GM21619 (cell line): ENCODE data around the gene GSTT4.
"Not testable (repeated sequence)": the region's sequence is repeated elsewhere in the genome, so short reads cannot be mapped to it uniquely, and the experiment has no call there.

Source experiments
- ATAC-seq: cut with Tn5 transposase; IDR thresholded peaks from one replicate; pipeline ENCODE4 v1.9.1; 2021; ENCODE audit not compliant: unreplicated experiment

The GSTT4 gene

GRCh38 chr22:24025475-24025874 lies 20.2 kb upstream of the GSTT4 start:
- ATAC-seq: no peak

- ATAC-seq: no peak
Observed at GRCh38 chr22:24024354-24024753, 19.1 kb upstream of the GSTT4 start.

DNA sequence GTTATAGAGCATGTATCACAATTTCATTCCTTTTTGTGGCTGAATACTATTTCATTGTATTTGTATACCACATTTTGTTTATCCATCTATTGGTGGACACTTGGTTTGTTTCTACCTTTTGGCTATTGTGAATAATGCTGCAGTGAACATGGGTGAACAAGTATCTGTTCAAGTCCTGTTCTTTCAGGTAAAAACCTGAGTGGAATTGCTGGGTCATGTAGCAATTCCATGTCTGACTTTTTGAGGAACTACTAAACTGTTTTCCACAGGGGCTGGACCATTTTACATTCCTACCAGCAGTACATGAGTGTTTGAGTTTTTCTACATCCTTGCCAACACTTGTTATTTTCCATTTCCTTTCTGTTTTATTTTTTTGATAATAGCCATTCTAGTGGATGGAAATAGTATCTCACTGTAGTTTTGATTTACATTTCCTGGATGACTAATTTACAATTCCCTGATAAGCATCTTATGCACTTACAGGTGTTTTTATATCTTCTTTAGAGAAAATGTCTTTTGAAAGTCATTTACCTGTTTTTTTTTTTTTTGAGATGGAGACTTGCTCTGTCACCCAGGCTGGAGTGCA lies 18.0 kb upstream of the GSTT4 start:
- ATAC-seq: no peak

DNA sequence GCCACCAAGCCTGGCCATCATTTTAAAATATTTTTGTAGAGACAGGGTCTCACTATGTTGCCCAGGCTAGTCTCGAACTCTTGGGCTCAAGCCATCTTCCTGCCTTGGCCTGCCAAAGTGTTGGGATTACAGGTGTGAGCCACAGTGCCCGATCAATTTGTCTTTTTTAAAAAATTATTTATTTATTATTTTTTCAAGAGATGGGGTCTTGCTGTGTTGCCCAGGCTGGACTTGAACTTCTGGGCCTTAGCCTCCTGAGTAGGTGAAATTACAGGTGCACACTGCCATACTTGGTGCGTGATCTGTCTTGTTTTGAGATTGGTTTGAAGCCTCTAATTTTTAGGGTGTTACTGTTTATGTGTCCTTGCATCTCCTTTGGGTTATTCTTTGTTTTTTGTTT lies 16.1 kb upstream of the GSTT4 start:
- no peak for ATAC-seq

DNA sequence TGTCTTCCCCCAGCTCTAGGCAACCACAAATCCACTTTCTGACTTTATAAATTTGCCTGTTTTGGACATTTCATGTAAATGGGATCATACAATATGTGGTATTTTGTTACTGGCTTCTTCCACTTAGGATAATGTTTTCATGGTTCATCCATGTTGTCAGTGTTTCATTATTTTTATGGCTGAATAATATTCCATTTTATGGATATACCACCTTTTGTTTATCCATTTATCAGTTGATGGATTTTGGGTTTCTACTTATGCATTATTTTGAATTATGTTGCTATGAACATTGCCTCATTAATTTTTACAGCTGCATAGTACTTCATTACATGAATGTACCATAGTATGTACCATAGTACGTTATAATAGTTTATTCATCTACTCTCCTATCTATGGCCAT lies 10.9 kb upstream of the GSTT4 start:
- no peak for ATAC-seq

DNA sequence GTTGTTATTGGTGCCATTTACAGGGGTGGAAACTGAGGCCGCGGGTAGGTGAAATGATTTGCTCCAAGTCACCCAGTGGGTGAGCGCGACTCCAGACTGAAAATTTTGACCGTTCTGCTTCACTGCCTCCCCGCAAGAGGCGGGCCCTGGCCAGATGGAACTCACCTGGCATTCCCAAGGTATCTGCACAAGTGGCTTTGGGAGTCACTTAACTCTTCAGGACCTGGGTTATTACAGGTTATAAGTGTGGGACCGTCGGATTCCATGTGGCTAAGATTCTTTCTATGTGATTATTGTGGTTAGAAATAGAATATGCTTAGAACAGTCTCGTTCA lies 6.4 kb upstream of the GSTT4 start:
- ATAC-seq: peak; percentile 2

- no peak for ATAC-seq
Observed at GRCh38 chr22:24010018-24010391, 4.8 kb upstream of the GSTT4 start.

- no peak for ATAC-seq
Observed at GRCh38 chr22:24009227-24010017, 4.2 kb upstream of the GSTT4 start.

DNA sequence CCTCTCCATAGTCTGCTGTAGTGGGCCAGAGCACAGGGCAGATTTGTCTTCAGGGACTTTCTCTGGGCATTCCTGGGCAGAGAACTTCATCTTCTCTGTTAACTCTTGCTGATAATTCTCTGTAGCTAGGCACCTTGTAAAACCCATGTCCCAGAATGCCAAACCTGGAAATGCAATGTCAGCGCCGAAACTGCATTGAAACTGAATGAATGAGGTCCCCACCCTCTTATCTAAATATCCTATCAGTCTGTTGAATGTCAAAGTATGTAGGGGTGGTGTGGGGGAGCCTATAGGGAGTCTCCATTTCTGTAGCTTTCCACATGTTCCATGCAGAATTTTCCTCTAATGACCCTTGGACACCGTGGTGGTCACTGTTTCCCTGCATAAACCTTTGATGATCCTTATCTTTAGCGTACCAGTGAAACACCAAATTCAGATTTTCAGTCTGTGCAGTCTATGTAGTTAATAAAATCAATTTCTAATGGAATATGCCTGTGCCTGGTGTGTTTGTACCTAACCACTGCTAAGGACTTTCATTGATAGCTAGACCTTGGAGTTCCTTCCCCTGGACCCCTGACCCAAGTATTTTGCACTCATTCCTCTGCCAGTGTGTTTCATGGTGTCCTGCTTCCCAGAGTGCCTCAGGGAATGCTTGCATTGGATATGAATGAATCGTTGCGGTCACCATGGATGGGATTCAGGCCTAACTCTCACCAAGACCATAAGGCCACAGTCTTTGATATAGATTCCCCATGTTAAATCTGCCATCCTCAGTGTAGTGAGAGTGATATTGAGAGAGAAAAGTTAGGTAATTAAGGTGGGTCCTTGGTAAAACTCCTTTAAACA lies 3.4 kb upstream of the GSTT4 start:
- no peak for ATAC-seq

DNA sequence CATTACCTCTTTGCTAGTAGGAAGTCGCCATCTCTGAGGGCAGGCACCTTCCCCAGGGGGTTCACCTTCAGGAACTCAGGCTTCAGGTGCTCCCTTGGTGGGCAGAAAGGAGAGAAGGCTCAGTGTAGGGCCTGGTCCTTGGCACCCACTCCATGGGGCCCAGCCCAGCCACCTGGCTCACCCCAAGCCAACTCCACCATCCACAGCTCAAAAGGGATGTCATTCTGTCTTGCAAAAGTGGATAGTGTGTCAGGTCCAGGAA lies 2.7 kb upstream of the GSTT4 start:
- ATAC-seq: no peak

DNA sequence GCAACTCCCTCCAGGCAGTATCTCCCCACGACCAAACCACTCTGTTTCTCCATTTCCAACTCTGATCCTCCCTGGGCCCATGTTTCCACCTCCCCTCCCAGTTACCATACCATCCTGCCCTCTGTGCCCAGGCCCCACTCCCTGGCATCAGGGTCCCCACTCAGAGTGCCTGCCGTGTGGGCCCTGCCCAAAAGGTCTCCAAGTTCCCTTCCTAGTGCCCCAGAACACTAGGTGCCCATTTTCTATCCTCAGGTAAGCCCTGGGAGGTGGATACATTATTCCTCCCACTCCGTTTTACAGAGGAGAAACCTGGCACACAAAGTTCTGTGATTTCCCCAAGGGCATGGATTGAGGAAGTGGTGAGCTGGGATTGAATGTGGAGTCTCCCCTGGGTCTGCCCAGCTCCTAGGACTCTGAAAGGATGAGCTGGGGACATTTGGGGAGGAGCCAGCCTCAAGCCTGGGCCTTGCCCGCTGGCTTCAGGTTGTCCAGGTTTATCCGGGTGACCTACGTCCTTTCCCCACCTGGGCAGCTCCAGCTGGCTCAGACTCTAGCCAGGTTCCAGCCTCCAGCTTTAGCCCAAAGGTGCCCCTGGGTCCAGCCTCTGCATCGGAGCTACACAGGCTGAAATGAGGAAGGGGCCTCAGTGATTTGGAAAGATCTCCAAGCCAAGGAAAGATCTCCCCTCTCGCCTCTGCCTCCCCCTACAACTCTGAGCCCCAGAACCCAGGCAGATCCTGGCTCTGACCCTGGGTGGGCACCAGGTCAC lies 2.2 kb upstream of the GSTT4 start:
- no peak for ATAC-seq

DNA sequence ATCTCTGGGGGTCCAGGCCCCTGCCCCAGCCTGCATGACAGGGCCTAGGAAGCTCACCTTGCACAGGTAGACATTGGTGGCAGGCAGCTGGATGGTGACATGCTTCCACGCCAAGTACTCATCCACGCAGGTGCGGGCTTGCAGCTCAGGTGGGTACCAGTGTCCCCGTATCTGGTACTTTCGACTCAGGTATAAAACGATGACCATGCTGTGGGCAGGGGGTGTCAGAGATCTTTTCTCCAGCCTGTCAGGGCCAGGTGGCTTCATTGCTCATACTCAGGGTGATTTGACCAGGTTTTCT lies 1.6 kb upstream of the GSTT4 start:
- ATAC-seq: no peak

DNA sequence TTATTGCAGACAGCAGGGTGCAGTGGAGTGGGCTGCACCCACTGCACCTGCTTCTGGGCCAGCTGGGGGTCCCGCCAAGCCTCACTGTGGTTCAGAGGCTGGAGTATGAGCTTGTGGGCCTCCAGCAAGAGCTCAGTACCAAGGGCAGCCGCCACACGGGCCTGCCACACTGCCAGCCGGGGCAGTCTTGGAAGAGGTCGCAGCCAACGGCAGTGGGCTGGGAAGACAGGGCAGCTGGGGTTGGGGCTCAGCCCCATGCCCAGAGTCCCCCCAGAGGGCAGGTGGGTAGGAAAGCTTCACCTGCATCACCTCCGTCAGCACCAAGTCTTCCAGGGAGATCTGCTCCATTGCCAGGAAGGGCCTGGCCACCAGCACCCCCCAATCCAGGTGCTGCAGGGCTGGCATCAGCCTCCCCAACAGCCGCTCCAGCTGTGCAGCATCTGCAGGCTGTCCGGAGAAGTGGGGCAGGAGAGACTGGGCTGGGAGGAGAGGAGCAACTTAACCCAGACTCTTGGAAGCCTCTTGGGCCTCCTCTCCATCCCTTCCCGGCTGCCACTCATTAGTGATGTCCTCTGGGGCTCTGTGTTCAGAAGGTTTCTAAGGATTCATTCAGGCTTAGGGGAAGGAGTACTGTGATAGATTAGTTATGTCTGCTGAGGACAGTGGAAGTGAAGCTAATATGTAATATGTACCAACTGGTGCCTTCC lies 1.1 kb upstream of the GSTT4 start:
- no peak for ATAC-seq

GRCh38 chr22:24003887-24004286 lies 1.4 kb downstream of the GSTT4 start:
- ATAC-seq: no peak

DNA sequence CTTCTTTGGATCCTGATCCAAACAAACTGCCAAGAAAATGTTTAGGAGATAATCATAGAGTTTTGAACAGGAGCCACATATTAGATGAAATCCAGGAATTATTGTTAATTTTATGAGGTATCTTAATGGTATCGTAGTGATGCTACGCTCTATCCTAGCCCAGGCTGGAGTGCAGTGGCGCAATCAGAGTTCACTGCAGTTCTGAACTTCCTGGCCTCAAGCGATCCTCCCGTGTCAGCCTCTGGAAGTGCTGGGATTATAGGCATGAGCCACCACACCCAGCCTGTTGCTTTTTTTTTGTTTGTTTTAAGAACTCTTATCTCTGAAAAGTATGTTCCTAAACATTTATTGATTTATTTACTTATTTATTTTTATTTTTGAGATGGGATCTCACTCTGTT lies 2.4 kb downstream of the GSTT4 start:
- ATAC-seq: no peak

GRCh38 chr22:24002272-24002671 lies 3.0 kb downstream of the GSTT4 start:
- no peak for ATAC-seq

DNA sequence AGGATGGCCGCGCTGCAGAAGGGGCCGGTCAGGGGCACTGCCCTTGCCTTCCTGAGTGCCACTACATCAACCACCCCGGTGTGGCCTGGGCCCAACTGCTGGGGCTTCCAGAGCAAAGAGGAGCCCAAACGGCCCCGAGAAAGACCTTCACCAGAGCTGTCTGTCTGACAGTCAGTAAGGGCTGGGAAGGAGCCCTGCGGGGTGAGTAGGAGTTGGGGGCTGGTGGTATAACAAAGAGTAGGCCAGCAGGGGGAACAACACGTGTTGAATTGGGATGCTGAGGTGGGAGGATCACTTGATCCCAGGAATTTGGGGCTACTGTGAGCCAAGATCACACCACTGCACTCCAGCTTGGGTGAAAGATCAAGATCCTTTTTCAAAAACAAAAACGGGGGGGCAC lies 3.9 kb downstream of the GSTT4 start:
- no peak for ATAC-seq

DNA sequence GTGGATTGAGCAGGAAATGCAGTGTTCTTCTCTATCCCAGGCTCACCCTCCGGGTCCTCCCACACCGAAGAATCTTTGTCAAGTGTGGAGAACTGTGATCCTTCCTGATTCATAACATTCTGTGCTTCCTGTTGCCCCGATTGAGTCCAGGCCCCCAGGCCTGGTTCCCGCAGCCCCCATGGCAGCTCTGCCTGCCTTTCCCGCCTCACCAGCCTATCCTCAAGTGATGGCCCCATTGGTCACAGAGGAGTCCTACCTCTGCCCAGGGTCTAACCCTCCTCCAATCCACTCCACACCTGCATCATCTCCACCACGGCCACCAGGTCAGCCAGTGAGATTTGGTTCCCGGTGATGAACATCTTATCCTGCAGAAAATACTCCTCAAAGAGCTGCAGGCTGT lies 5.5 kb downstream of the GSTT4 start:
- not testable (repeated sequence) for ATAC-seq

GRCh38 chr22:23997092-23997491 lies 8.2 kb downstream of the GSTT4 start:
- no peak for ATAC-seq

DNA sequence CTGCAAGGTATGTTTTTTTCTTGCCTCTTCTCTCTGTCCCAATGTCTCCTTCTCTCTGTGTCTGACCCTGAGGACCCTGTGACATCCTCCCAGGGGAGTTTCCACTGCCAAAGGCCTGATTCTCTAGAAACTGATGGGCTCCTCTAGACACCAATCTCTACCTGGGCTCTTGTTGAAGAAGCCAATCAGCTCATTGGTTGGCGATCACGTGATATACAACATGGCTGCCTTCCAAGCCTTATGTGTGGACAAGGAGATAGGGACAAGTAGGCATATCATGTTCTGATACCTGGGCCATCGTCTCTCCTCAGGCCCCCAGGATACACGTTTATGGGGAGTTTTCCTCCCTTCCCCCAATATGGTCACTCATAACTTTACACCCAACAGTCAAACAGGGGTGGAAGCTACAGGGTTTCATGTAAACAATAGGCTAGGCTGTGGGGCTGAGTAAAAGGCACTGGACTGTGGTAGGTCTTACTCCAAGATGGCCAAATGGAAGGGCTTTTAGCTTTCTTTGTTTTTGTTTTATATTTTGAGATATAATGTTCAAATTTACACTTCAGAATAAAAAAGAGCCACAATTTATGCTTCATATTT lies 11.6 kb downstream of the GSTT4 start:
- not testable (repeated sequence) for ATAC-seq

- ATAC-seq: not testable (repeated sequence)
Observed at GRCh38 chr22:23993080-23993479, 12.2 kb downstream of the GSTT4 start.
